NB4 (cell line): ENCODE data around the gene DCTPP1.
"Not testable (repeated sequence)": the region's sequence is repeated elsewhere in the genome, so short reads cannot be mapped to it uniquely, and the experiment has no call there.

Experiments used
- DNase-seq: peaks from one replicate; pipeline ENCODE4 v3.0.0; 2010; ENCODE audit warnings: low read depth
- H3K4me3 ChIP-seq: one replicate; pipeline ENCODE4 v1.5.1; 2011; ENCODE audit warnings: mild to moderate bottlenecking, low read depth, low read length, moderate library complexity
- MAX ChIP-seq: IDR thresholded peaks from 2 replicates; pipeline ENCODE4 v1.6.1; 2011; ENCODE audit warnings: low read depth, low read length
- MYC ChIP-seq: IDR thresholded peaks from 2 replicates; pipeline ENCODE4 v1.6.1; 2011; ENCODE audit warnings: low read depth, low read length
- POLR2A ChIP-seq: IDR thresholded peaks from 2 replicates; pipeline ENCODE4 v1.6.1; 2011; ENCODE audit warnings: mild to moderate bottlenecking; ENCODE audit not compliant: insufficient read length; ENCODE audit errors: extremely low read depth
- TF ChIP-seq, protein P1 (sequence below): IDR thresholded peaks from one replicate; pipeline ENCODE4 v1.5.1; 2012; ENCODE audit warnings: low read depth, low read length

The DCTPP1 gene

DNA sequence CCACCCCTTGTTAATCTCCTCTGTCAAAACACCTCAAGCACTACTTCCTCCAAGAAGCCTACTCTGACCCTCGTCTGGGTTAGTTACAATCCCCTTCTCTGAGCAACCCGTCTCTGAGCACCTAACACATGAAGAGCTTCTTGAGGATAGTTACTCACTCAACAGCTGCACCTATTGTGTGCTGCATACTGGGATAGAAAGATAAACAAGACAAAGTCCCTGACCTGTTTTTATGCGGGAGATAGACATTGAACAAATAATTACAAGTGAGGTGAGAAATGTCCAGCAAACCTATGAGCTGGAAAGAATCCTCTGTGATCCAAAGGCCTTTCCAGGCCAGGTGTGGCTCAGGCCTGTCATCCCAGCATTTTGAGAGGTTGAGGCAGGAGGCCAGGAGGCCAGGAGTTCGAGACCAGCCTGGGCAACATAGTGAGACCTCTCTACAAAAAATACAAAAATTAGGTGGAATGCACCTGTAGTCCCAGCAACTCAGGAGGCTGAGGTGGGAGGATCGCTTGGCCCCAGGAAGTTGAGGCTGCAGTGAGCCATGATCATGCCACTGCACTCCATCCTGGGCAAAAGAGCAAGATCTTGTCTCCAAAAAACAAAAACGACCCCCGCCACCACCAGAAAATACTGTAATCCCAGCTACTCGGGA, 27.9 kb downstream of the DCTPP1 start:
- no peak overlapping the region for H3K4me3 ChIP-seq
- no peak for DNase-seq
- no peak for TF ChIP-seq MAX

GRCh38 chr16:30399435-30400186, 30.2 kb downstream of the DCTPP1 start:
- no peak for DNase-seq
- TF ChIP-seq MYC (no peak), POLR2A (no peak), MAX (no peak)
- TF ChIP-seq, protein P1, sequence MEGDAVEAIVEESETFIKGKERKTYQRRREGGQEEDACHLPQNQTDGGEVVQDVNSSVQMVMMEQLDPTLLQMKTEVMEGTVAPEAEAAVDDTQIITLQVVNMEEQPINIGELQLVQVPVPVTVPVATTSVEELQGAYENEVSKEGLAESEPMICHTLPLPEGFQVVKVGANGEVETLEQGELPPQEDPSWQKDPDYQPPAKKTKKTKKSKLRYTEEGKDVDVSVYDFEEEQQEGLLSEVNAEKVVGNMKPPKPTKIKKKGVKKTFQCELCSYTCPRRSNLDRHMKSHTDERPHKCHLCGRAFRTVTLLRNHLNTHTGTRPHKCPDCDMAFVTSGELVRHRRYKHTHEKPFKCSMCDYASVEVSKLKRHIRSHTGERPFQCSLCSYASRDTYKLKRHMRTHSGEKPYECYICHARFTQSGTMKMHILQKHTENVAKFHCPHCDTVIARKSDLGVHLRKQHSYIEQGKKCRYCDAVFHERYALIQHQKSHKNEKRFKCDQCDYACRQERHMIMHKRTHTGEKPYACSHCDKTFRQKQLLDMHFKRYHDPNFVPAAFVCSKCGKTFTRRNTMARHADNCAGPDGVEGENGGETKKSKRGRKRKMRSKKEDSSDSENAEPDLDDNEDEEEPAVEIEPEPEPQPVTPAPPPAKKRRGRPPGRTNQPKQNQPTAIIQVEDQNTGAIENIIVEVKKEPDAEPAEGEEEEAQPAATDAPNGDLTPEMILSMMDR: no peak
- peak overlapping the region; percentile 62 for H3K4me3 ChIP-seq

- DNase-seq: no peak
- no peak overlapping the region for H3K4me3 ChIP-seq
- TF ChIP-seq MAX (no peak), MYC (no peak), POLR2A (no peak)
- TF ChIP-seq, protein P1: no peak
These were observed 31.0 kb downstream of the DCTPP1 start for GRCh38 chr16:30398661-30399434.

DNA sequence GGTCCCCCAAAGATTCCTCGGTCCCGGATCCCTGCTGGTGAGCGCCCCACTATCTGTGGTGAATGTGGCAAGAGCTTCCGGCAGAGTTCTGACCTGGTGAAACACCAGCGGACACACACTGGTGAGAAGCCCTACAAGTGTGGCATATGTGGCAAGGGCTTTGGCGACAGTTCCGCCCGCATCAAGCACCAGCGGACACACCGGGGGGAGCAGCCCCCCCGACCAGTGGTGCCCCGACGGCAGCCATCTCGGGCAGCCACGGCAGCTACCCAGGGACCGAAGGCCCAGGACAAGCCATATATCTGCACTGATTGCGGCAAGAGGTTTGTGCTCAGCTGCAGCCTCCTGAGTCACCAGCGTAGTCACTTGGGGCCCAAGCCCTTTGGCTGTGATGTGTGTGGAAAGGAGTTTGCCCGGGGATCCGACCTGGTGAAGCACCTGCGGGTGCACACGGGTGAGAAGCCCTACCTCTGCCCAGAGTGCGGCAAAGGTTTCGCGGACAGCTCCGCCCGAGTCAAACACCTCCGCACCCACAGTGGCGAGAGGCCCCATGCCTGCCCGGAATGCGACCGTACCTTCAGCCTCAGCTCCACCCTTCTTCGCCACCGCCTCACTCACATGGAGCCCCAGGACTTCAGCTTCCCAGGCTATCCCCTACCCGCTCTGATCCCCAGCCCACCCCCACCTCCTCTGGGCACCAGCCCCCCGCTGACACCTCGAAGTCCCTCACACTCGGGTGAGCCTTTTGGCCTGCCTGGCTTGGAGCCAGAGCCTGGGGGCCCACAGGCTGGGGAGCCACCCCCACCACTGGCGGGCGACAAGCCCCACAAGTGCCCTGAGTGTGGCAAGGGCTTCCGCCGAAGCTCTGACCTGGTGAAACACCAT, 31.8 kb downstream of the DCTPP1 start:
- DNase-seq: no peak
- H3K4me3 ChIP-seq: no peak overlapping the region
- TF ChIP-seq MYC (no peak), MAX (no peak), POLR2A (no peak)
- TF ChIP-seq, protein P1: no peak

- DNase-seq: no peak
- TF ChIP-seq, protein P1: no peak
- TF ChIP-seq MYC (no peak), MAX (no peak), POLR2A (no peak)
- no peak overlapping the region for H3K4me3 ChIP-seq
These were observed 32.8 kb downstream of the DCTPP1 start for GRCh38 chr16:30397056-30397455.

DNA sequence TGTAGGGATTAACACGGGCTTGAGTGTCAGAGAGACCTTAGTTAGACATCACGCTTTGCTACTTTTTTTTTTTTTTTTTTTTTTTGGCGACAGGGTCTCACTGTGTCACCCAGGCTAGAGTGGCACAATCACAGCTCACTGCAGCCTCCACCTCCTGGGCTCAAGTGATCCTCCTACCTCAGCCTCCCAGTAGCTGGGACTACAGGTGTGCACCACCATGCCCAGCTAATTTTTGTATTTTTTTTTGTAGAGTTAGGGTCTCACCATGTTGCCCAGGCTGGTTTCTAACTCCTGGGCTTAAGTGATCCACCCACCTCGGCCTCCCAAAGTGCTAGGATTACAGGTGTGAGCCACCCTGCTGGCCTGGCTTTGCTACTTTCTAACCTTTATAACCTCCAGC, 33.2 kb downstream of the DCTPP1 start:
- DNase-seq: not testable (repeated sequence)
- H3K4me3 ChIP-seq: peak overlapping the region; percentile 75
